HL-60 (cell line): ENCODE measurements around the gene SNAI1.

Experiments
- DNase-seq, 2 experiments: peaks; one replicate each; pipeline ENCODE4 v3.0.0-alpha.2; 2010 to 2020; ENCODE audit warnings: low read depth in 1 of 2, low spot score in 1 of 2
- H3K27ac ChIP-seq: fragments of 250-450 bp; sonication (Bioruptor Pico); replicated peaks from 2 replicates; pipeline ENCODE4 v1.5.1; 2020; ENCODE audit warnings: mild to moderate bottlenecking, moderate library complexity
- H3K27me3 ChIP-seq: fragments of 250-450 bp; sonication (Bioruptor Pico); 2 replicates; pipeline ENCODE4 v1.5.1; 2021; ENCODE audit warnings: mild to moderate bottlenecking, moderate library complexity; ENCODE audit not compliant: insufficient read depth, poor library complexity, severe bottlenecking
- H3K4me3 ChIP-seq: replicated peaks from 2 replicates; pipeline ENCODE4 v1.5.1; 2011; ENCODE audit warnings: mild to moderate bottlenecking, control low read depth, low read length; ENCODE audit not compliant: insufficient read depth
- GABPA ChIP-seq: IDR thresholded peaks from 2 replicates; pipeline ENCODE4 v1.6.1; 2012; ENCODE audit warnings: low read depth
- POLR2AphosphoS5 ChIP-seq: IDR thresholded peaks from 2 replicates; pipeline ENCODE4 v1.6.1; 2012; ENCODE audit warnings: low read depth
- REST ChIP-seq: IDR thresholded peaks from 2 replicates; pipeline ENCODE4 v1.6.1; 2012; ENCODE audit warnings: low read depth; ENCODE audit not compliant: insufficient replicate concordance
- SPI1 ChIP-seq: IDR thresholded peaks from 2 replicates; pipeline ENCODE4 v1.6.1; 2012; ENCODE audit warnings: low read depth, mild to moderate bottlenecking, borderline replicate concordance
- TF ChIP-seq, protein P1 (sequence below): IDR thresholded peaks from one replicate; pipeline ENCODE4 v1.5.1; 2011; ENCODE audit warnings: low read length, control low read depth, inconsistent platforms; ENCODE audit not compliant: insufficient read depth

Gene SNAI1

DNA sequence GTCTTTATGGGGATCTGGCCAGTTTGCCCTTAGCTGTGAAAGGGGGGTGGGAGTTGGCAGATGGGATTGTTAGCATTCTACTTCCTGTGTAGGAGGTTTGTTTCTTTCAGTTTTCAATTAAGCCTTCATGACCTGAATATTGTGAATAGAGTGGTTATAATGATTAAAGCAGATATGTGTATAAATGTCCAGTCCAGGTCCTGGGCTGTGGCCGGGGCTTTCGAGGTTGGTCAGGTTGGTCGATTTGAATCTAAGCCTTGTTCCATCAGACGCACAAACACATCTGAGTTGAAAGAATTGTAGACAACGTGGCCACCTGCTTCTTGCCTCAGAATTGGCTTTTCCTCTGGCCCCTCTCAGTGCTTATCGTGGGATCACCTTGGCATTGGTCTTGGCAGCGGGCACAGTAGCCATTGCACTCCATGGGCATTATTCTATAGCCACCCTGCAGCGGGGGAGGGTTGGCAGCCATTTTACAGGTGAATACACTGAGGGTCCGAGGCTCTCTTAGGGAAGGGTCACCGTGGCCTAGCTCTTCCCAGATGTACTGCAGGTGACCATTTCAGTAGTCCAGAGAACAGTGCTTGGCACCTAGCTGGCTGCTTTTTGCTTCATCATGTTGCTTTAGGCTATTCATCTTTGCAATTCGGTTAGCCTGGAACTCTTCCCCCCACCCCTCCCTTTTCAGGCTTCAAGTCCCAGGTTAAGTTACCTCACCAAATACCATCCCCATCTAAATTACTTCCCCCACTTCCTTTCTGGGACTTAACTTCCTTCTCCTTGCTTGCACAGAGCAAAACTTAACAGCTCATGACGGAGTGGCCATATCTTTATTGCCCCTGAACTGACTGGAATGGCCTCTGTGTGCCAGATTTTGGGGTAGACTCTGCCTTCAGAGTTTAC, 45.5 kb upstream of the SNAI1 start:
- peak; percentile 83 for TF ChIP-seq SPI1
- TF ChIP-seq REST, result no peak
- TF ChIP-seq POLR2AphosphoS5, result 0 out of 2 replicates have a peak, but pooled peaks have one; percentile 34
- TF ChIP-seq, protein P1, sequence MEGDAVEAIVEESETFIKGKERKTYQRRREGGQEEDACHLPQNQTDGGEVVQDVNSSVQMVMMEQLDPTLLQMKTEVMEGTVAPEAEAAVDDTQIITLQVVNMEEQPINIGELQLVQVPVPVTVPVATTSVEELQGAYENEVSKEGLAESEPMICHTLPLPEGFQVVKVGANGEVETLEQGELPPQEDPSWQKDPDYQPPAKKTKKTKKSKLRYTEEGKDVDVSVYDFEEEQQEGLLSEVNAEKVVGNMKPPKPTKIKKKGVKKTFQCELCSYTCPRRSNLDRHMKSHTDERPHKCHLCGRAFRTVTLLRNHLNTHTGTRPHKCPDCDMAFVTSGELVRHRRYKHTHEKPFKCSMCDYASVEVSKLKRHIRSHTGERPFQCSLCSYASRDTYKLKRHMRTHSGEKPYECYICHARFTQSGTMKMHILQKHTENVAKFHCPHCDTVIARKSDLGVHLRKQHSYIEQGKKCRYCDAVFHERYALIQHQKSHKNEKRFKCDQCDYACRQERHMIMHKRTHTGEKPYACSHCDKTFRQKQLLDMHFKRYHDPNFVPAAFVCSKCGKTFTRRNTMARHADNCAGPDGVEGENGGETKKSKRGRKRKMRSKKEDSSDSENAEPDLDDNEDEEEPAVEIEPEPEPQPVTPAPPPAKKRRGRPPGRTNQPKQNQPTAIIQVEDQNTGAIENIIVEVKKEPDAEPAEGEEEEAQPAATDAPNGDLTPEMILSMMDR, result no peak
- TF ChIP-seq GABPA, result peak; percentile 80
- Histone ChIP-seq H3K4me3 (peak overlapping the region; percentile 93), H3K27ac (peak overlapping the region; percentile 88), H3K27me3 (no peaks in the 10 kb centered on the region)
- DNase-seq, result peak; percentile 66 to 73

DNA sequence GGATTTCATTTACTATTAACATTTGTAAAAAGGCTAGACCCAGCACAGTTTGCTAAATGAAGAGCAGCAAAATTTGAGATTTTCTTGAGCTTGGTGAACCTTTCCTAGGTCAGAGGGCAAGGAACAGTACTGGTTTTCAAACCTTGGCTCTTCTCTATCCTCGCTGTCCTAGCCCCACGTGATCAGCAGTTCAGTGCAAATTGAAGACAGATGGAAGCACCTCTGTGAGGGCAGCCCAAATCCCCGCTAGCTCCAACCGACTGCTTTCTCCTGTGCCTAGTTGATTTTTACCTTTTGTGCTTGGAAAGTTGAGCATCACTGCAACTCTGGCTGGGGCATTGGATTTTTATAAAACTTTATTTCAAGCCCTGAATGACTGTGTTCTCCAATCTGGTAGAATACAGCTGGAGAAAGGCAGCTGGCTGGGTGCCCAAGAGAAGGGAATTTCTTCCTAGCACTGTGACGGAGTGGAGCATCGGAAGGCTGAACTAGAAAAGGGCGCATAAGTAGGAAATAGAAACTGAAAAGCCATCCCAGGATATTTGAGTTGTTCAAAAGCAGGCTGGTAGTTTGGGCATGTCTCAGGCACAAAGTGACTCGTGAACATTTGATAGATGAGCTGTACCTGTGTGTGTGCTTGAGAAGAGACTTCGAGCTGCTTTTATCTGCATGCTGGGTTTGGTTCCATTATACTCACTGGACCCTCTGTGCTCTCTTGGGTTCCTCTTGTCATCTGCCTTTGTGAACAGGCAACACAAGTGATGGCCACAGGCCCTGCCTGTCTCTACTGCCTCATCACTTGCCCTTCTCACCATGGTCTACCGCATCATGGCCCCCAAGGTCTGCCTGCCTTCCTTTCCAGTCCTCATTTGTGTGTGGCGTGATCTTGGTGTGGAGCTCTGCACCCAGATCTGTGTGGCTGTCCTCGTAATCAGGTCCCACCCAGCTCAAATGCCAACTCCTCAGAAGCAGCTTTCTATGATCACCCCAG, 44.3 kb upstream of the SNAI1 start:
- TF ChIP-seq, protein P1, result no peak
- TF ChIP-seq POLR2AphosphoS5, result no peak
- no peak for TF ChIP-seq REST
- no peak for TF ChIP-seq SPI1
- TF ChIP-seq GABPA, result no peak
- no peaks in the 10 kb centered on the region for H3K27me3 ChIP-seq
- no peak overlapping the region for H3K4me3 ChIP-seq
- peak overlapping the region; percentile 22; the same call in 1 of the 2 replicates for H3K27ac ChIP-seq
- DNase-seq, result no peak

DNA sequence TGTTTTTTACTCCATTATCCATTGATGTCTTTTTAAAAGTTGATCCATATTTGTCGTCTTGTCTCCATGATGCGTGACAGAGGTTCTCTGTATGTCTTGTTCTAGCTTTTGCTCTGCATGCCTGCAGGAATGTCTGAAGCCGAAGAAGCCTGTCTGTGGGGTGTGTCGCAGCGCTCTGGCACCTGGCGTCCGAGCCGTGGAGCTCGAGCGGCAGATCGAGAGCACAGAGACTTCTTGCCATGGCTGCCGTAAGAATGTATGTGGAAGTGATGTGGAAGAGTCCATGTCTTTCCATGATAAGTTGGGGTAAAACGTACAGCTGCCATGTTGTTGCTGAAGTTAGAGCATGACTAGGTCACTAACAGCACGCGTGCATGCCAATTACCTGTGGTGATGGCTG, 41.3 kb upstream of the SNAI1 start:
- Histone ChIP-seq H3K27me3 (no peaks in the 10 kb centered on the region), H3K27ac (no peak overlapping the region), H3K4me3 (no peak overlapping the region)
- TF ChIP-seq SPI1 (no peak), REST (no peak), GABPA (no peak), POLR2AphosphoS5 (no peak)
- TF ChIP-seq, protein P1, result no peak
- DNase-seq, result no peak
